GM23248 (cell line): Measurements from ENCODE around the gene SPEN.

Experiments used
- EZH2 ChIP-seq: fragments of 200-600 bp; sonication (generic); IDR thresholded peaks from 2 replicates; pipeline ENCODE4 v1.6.1; 2018; ENCODE audit warnings: antibody characterized with exemption, mild to moderate bottlenecking; ENCODE audit not compliant: insufficient read depth, poor library complexity, severe bottlenecking
- EZH2phosphoT487 ChIP-seq: fragments of 200-600 bp; sonication (generic); IDR thresholded peaks from 2 replicates; pipeline ENCODE4 v1.6.1; 2018; ENCODE audit warnings: antibody characterized with exemption, moderate library complexity, mild to moderate bottlenecking, low read depth; ENCODE audit not compliant: insufficient read depth

GRCh38 chr1:15867288-15867687 lies 19.8 kb downstream of the SPEN start:
- TF ChIP-seq EZH2 (no peak), EZH2phosphoT487 (no peak)
